HCT116 (cell line): ENCODE measurements around the gene PLEKHG3.

Experiments
- ATF3 ChIP-seq: IDR thresholded peaks from 2 replicates; pipeline ENCODE4 v1.6.1; 2012
- CTCF ChIP-seq, 3 experiments: fragments of 200-600 bp in 1 of 3; sonication (generic) in 1 of 3; IDR thresholded peaks in 2 of 3; conservative IDR thresholded peaks in 1 of 3; 2 replicates each; pipeline ENCODE4 v1.5.1; 2012 to 2017; ENCODE audit warnings: low read depth in 2 of 3, low read length in 2 of 3, antibody characterized with exemption in 1 of 3, borderline replicate concordance in 1 of 3, control low read depth in 1 of 3, mild to moderate bottlenecking in 1 of 3, mixed read lengths in 1 of 3, mixed run types in 1 of 3, moderate library complexity in 1 of 3; ENCODE audit not compliant: insufficient read depth in 1 of 3
- ELF1 ChIP-seq: IDR thresholded peaks from 2 replicates; pipeline ENCODE4 v1.6.1; 2012; ENCODE audit warnings: low read depth, borderline replicate concordance
- EZH2phosphoT487 ChIP-seq: fragments of 200-600 bp; IDR thresholded peaks from 2 replicates; pipeline ENCODE4 v1.6.1; 2018; ENCODE audit warnings: antibody characterized with exemption, borderline replicate concordance
- JUND ChIP-seq: IDR thresholded peaks from 2 replicates; pipeline ENCODE4 v1.6.1; 2012
- MAX ChIP-seq: IDR thresholded peaks from 2 replicates; pipeline ENCODE4 v1.6.1; 2012
- POLR2A ChIP-seq: IDR thresholded peaks from 2 replicates; pipeline ENCODE4 v1.7.0; 2011; ENCODE audit warnings: borderline replicate concordance; ENCODE audit not compliant: insufficient read depth, insufficient read length; ENCODE audit errors: extremely low read depth
- POLR2AphosphoS5 ChIP-seq: IDR thresholded peaks from 2 replicates; pipeline ENCODE4 v1.6.1; 2011; ENCODE audit warnings: mild to moderate bottlenecking, low read depth, low read length, moderate library complexity
- RAD21 ChIP-seq: IDR thresholded peaks from 2 replicates; pipeline ENCODE4 v1.6.1; 2012; ENCODE audit warnings: low read depth, mild to moderate bottlenecking
- TCF7L2 ChIP-seq: IDR thresholded peaks from 2 replicates; pipeline ENCODE4 v1.7.0; 2011; ENCODE audit warnings: borderline replicate concordance, inconsistent platforms; ENCODE audit not compliant: insufficient read depth, insufficient read length; ENCODE audit errors: extremely low read depth
- ZBTB33 ChIP-seq: IDR thresholded peaks from 2 replicates; pipeline ENCODE4 v1.6.1; 2011; ENCODE audit warnings: mild to moderate bottlenecking, low read length, moderate library complexity; ENCODE audit not compliant: insufficient replicate concordance; ENCODE audit errors: extremely low read depth

- no peak for TF ChIP-seq CTCF (IDR thresholded peaks at IDR 0.05 in 2 of 3, conservative IDR thresholded peaks at IDR 0.05 in 1 of 3; ENCODE audit: borderline replicate concordance in 1 of 3, insufficient read depth in 1 of 3, low read depth in 2 of 3, low read length in 2 of 3)
- TF ChIP-seq EZH2phosphoT487, result no peak
- TF ChIP-seq ATF3, result no peak
- TF ChIP-seq POLR2A, result no peak
- TF ChIP-seq MAX, result no peak
- TF ChIP-seq ZBTB33, result no peak
- TF ChIP-seq ELF1, result no peak
- no peak for TF ChIP-seq JUND
- TF ChIP-seq RAD21, result no peak
- no peak for TF ChIP-seq TCF7L2
- no peak for TF ChIP-seq POLR2AphosphoS5
Measured at GRCh38 chr14:64733321-64733720, 29.1 kb downstream of the PLEKHG3 start.
